Left lobe of liver (tissue), 2 donors: ENCODE data around the gene LRRC4B. TPM values are rescaled to one million over a fixed set of nuclear protein-coding genes. Genes with fewer than 3 reads are reported as not detected.

ENCODE experiments used
- ATAC-seq: fragments of 200-7000 bp; cut with Tn5 transposase; one replicate; pipeline ENCODE4 v1.9.1; 2020; ENCODE audit warnings: mild to moderate bottlenecking, moderate library complexity
- DNase-seq: peaks from one replicate; pipeline ENCODE4 v3.0.0-alpha.2; 2020; ENCODE audit warnings: low spot score
- total RNA-seq: library from RNA; stranded (reverse); gene quantifications from one replicate; pipeline ENCODE4 v1.2.1, GENCODE V29; 2021
- donor health status: DM: no; HTN: no; CAD: no; lungs with moderate emphysema.
- donor health status: DM: no; HTN: yes; CAD: no.

Gene LRRC4B
- total RNA-seq, 1 donor from 2014 or later, result 0.53 TPM

GRCh38 chr19:50467566-50467965 lies 100.7 kb downstream of the LRRC4B start:
- DNase-seq (no peak), ATAC-seq (no peak)

Other genes with a start within 250 kb of the LRRC4B start
- 4.0 TPM for gene KCNC3, start 239.1 kb downstream of the LRRC4B start, total RNA-seq
- gene NAPSA, start 202.8 kb downstream of the LRRC4B start, total RNA-seq, result 3.3 TPM
- gene NR1H2, start 192.0 kb downstream of the LRRC4B start, total RNA-seq, result 32.2 TPM
- gene POLD1, start 184.1 kb downstream of the LRRC4B start, total RNA-seq, result 8.2 TPM
- gene SPIB, start 149.5 kb downstream of the LRRC4B start, total RNA-seq, result not detected
- not detected for gene MYBPC2, start 135.5 kb downstream of the LRRC4B start, total RNA-seq
- gene EMC10, start 91.9 kb downstream of the LRRC4B start, total RNA-seq, result 55.2 TPM
- gene GARIN5A, start 91.6 kb downstream of the LRRC4B start, total RNA-seq, result 1.8 TPM
- 22.8 TPM for gene JOSD2, start 57.2 kb downstream of the LRRC4B start, total RNA-seq
- 61.1 TPM for gene ASPDH, start 54.5 kb downstream of the LRRC4B start, total RNA-seq
- gene SYT3, start 71.4 kb upstream of the LRRC4B start, total RNA-seq, result not detected
- not detected for gene C19orf81, start 81.0 kb upstream of the LRRC4B start, total RNA-seq
- 0.23 TPM for gene SHANK1, start 151.4 kb upstream of the LRRC4B start, total RNA-seq
- gene CLEC11A, start 154.9 kb upstream of the LRRC4B start, total RNA-seq, result 2.8 TPM
- gene GPR32, start 202.0 kb upstream of the LRRC4B start, total RNA-seq, result not detected
- not detected for gene ACP4, start 222.0 kb upstream of the LRRC4B start, total RNA-seq